Right hindlimb (tissue), 1 donor: ENCODE results near the gene GBA3.

Experiments used
- DNase-seq: peaks from one replicate; pipeline ENCODE4 v3.0.0-alpha.2; 2018

The GBA3 gene

DNA sequence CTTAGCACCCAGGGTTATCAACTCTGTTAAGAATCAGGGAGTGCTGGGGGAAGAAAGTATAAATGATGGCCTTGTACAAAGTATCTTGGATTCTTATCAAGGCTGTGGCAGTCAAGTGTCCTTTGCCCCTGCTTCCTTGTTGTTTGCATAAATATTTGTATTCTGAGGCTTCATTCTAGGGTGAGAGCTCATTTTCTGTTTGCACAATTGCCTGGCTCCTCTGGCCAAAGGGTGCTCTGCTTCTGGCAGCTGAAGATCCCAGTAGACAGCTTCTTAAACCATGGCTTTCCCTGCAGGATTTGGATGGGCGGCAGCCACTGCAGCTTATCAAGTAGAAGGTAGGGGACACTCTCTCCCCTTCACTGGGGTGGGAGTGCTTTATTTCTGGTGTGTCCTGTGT, at the start of gene GBA3:
GBA3 (plus strand) TSS at position 202 of the 400 bp plus-strand sequence.
- no peak for DNase-seq

DNA sequence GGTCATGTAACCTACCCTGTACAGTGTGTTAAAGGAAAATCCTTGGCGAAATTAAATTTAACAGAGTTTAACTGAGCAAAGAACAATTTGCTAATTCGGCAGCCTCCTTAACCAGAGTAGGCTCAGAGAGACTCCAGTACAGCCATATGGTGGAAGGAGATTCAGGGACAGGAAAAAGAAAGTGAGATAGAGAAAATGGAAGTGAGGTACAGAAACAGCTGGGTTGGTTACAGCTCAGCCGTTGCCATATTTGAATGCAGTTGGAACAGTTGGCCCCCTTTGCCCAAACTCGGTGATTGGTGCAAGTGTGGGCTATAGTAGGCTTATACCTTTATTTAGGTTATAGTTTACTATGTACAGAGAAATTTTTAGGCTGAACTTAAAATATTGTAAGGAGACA, 48.8 kb upstream of the GBA3 start:
- no peak for DNase-seq

GRCh38 chr4:22645481-22646182, 47.1 kb upstream of the GBA3 start:
- no peak for DNase-seq

DNA sequence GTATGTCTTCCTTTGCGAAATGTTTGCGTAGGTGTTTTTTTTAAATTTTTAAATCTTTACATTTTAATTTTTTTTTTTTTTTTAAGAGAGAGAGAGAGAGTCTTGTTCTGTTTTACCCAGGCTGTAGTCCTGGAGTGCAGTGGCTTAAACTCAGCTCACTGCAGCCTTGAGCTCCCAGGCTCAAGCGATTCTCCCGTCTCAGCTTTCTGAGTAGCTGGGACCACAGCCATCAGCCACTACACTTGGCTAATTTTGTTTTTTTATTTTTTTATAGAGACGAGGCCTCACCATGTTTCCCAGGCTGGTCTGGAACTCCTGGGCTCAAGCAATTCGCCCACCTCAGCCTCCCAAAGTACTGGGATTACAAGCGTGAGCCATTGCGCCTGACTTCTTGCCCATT, 43.7 kb upstream of the GBA3 start:
- peak; percentile 29 for DNase-seq

- no peak for DNase-seq
Measured at GRCh38 chr4:22650771-22651170, 42.0 kb upstream of the GBA3 start.

DNA sequence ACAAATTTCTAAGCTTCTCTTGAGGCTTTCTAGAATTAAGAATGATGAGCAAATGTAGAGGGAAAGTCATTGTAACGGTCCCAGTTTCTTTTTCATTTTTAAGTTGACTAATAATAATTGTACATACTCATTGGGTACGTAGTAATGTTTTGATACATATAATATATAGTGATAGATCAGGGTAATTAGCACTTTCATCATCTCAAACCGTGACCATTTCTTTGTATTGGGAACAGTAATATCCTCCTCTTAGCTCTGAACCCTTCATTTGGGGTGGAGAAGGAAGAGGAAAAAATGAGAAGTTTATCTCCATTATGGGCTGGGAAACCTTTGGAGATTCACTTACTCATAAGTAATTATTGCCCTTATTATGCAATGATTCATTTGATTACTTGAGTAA, 39.0 kb upstream of the GBA3 start:
- DNase-seq, result no peak

DNA sequence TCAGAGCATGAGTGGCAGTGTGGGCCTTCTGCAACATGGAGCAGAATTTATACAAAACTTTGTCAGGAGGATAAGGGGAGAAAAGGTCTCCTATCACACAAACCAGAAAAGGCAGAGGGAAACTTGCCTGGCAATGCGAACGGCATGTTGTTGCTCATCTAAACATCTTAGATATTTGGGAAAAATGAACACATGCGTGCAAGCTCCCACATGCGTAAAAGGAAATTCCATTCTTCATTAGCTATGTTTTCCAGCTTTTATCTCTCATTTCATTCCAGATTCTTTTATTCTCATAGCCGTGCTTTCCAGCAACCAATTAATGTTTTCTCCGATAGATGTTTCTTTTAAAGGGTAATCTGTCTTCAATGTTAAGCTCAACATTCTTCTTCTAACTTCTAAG, 31.3 kb upstream of the GBA3 start:
- no peak for DNase-seq

DNA sequence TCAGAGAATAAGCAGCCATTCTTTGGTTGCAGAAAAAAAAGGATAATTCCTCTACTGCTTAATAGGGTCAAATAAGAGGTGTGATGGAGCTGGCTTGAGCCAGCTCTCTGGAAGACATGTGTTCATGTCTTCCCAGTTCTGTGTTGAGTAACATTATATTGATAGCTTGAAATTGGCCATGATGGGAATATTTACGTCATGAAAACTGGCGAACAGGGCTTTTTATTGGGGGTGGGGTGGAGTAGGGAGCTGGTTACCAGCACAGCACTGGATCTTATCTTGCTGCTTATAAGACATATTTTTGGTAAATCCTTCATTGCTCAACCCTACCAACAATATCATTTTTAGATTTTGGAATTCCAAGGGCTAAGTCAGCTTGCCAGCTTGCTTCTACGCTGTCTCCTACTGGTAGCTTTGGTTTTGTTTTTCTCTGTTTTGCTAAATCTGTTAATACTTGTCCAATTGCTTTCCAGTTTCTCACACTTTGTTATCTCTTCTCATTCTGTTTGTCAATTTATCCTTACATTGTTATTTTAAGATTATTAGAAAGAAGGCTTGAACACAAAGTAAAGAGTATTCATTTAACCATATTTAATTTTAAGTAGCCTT, 25.3 kb upstream of the GBA3 start:
- no peak for DNase-seq

- DNase-seq, result no peak
Measured at GRCh38 chr4:22668301-22668700, 24.4 kb upstream of the GBA3 start.

DNA sequence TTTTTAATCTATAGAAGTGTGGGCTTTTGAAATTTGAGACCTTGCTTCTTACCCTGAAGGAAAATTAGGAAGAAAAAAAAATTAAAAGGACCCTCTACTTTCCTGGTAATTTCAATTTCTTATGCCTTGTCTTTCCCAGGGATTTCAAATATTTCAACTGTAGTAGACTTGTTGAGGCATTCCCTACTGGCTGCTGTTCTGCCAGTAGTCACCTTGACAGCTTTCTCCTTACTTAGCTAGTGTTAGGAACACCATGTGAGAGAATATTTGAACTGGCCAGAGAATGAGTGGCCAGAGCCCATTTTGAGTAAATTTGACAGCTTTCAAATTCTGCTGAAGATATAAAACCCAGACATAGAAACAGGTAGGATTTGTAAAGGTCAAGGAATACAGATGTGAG, 24.0 kb upstream of the GBA3 start:
- DNase-seq, result no peak

GRCh38 chr4:22670956-22671355, 21.8 kb upstream of the GBA3 start:
- no peak for DNase-seq

- no peak for DNase-seq
Measured at GRCh38 chr4:22672519-22672918, 20.2 kb upstream of the GBA3 start.

- DNase-seq, result no peak
Measured at GRCh38 chr4:22672944-22673343, 19.8 kb upstream of the GBA3 start.

GRCh38 chr4:22674700-22675099, 18.0 kb upstream of the GBA3 start:
- DNase-seq, result no peak

GRCh38 chr4:22676063-22676462, 16.7 kb upstream of the GBA3 start:
- DNase-seq, result no peak

- DNase-seq, result no peak
Measured at GRCh38 chr4:22677780-22678179, 15.0 kb upstream of the GBA3 start.

GRCh38 chr4:22678940-22679854, 13.5 kb upstream of the GBA3 start:
- DNase-seq, result peak; percentile 56

- DNase-seq, result peak; percentile 29
Measured at GRCh38 chr4:22680065-22680642, 12.6 kb upstream of the GBA3 start.

DNA sequence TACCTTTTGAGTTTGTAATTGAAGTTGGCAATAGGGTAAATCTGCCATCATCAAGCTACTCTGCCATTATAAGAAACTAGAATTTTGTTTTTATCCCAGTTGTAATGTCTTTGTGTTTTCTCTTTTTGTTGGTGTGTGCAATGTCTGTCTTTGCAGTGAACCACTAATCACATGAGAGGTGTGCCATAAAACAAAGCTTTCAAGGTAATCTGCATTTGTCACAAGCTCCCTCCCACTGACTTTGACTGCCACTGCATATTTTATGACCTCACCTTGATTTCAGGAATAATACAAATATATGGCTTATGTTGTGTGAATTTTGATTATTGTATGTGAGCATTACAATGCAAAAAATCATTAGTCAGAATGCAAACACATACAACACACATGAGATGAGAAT, 9.0 kb upstream of the GBA3 start:
- no peak for DNase-seq

- peak; percentile 42 for DNase-seq
Measured at GRCh38 chr4:22686141-22686540, 6.6 kb upstream of the GBA3 start.

GRCh38 chr4:22688236-22688635, 4.5 kb upstream of the GBA3 start:
- DNase-seq, result no peak

- no peak for DNase-seq
Measured at GRCh38 chr4:22689428-22689827, 3.3 kb upstream of the GBA3 start.

DNA sequence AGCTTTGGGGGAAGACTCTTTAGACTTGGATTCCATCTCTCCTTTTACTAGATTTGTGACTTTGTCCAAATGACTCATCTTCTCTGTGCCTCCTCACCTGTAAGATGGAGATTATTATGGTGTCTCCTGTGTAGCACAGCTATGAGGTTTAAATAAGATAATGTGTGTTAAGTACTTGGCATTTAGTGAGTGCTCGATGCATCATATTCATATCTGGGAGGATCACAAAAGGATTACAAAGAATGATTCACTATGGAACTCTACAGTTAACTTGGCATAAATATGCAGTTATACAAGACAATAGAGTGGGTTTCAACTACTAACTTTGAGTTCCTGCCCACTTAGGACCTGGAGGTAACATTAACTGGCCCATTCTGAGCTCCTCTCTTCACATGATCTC, 2.3 kb downstream of the GBA3 start:
- no peak for DNase-seq

DNA sequence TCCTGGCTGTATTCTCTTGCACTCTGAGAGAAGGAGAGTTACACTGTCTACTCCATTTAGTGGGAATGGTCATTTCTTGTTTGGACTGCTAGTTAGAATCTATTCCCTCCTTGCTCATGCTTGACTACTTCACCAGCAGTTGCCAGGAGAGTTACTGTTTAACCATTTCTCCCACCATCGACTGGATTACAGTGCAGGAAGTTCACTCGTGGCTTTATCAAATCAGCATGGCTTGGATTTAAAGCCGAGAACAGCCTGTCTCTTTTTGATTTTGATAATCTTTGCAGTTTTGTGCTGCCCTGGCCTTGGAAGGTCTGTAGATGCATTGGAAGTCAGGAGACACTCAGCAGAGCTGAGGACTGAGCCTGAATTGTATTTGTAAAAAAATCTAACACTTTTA, 3.2 kb downstream of the GBA3 start:
- no peak for DNase-seq
